GM12891 (cell line): ENCODE results near the gene GMPPB.
"Not testable (repeated sequence)": the region's sequence is repeated elsewhere in the genome, so short reads cannot be mapped to it uniquely, and the experiment has no call there.

Source experiments
- DNase-seq: peaks from one replicate; pipeline ENCODE4 v3.0.0; 2011; ENCODE audit warnings: low spot score; ENCODE audit not compliant: insufficient read length
- FAIRE-seq: peaks from 2 replicates; lab custom pipeline; 2011; peaks lifted over from hg19 to GRCh38; lab: Jason Lieb, UNC
- PAX5 ChIP-seq: IDR thresholded peaks from 2 replicates; pipeline ENCODE4 v1.6.1; 2011; ENCODE audit warnings: low read length, moderate library complexity, mild to moderate bottlenecking; ENCODE audit not compliant: insufficient read depth, severe bottlenecking
- POLR2A ChIP-seq: IDR thresholded peaks from 2 replicates; pipeline ENCODE4 v1.6.1; 2011; ENCODE audit warnings: low read depth, low read length, control low read depth
- POLR2AphosphoS5 ChIP-seq: IDR thresholded peaks from 2 replicates; pipeline ENCODE4 v1.6.1; 2011; ENCODE audit warnings: low read depth, low read length, control low read depth
- POU2F2 ChIP-seq: IDR thresholded peaks from 2 replicates; pipeline ENCODE4 v1.6.1; 2011; ENCODE audit warnings: low read depth, mild to moderate bottlenecking, control low read depth, low read length, moderate library complexity
- SPI1 ChIP-seq: IDR thresholded peaks from 2 replicates; pipeline ENCODE4 v1.6.1; 2011; ENCODE audit warnings: low read depth, low read length, control low read depth
- TAF1 ChIP-seq: IDR thresholded peaks from 2 replicates; pipeline ENCODE4 v1.6.1; 2011; ENCODE audit warnings: low read depth, low read length, control low read depth

GMPPB gene

DNA sequence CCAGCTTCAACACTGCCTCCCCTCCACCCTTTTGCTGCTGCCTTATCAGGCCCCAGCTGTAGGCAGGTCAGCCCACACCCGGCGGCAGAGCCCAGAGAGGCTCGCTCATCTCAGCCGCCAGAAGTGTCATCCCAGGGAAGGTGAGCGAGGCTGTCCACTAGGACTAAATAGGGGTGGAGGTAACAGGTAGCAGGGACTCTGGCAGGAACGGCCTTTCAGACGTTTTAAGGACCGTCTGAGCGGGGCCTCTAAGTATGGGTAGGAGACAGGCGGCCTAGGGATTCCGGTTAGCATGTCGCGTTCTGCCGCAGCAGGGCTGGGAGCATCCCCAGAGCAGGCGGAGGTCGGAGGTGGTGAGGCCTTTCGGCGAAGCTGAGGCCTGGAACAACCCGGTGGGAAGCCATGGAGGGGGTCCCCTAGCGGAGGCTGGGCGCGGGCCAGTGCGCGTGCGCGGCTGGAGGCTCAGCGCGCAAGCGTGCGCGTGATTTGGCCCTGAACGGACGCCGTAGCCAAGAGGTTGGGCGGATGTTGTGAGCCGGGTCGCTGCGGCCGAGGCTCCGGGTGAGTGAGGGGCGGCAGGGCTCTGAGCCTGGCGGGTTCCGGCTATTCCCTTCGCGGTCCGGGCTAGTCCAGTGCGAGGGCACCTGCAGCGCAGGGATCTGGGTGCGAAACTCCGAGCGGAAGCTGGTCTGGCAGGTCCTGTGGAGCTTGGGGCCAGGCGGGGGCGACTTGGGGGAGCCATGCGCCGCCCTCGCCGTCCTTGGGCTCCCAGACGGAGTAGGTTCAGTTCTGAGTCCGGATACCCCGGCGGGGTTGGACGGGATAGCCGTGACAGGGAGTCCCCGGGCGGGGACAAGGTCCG is 34.5 kb downstream of the GMPPB start, which contains the start of the genes MST1 and RNF123:
Gene MST1 (minus strand): TSS at position 429 of the 862 bp plus-strand sequence. CDS start 783 bp downstream, outside the sequence.
Gene RNF123 (plus strand): TSS at position 512 of the 862 bp plus-strand sequence. CDS start 1,609 bp downstream, outside the sequence.
- FAIRE-seq (peak; percentile 78), DNase-seq (peak; percentile 98)
- TF ChIP-seq TAF1 (peak; percentile 66; the same call in 1 of the 2 replicates), POU2F2 (0 out of 2 replicates have a peak, but pooled peaks have one; percentile 47), POLR2A (peak; percentile 63), PAX5 (no peak), SPI1 (no peak), POLR2AphosphoS5 (no peak)

DNA sequence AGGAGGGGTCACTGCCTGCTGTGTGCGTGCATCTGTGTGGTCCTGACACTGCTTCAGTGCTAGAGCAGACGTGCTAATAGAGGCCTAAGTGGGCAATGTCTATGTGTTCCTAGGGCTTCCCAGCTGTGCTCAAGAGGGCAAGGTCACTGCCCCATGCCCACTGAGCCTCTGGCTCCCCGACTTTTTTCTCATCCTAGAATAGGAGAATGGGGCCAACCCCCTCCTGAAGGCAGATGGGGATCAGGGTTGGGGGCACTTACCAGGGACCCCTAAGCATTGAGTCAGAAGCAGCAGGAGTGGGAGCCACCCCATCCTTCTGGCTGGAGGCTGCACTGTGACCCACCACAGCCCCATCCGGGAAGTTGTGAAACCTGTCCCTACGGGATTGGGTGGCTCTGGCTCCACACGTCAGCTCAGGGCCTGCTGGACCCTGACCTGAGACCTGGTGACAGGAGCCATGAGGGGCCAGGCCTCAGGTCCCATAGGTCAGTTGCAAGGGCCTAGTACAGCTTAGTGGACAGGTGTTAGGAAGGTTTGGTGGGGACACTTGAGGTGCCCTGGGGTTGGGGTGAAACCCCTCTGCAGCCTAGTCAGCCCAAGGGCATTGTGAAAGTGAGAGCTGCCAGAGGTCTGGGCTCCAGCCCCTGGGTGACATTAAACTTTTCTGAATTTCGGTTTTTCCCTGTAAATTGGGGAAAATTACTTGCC is 35.3 kb downstream of the GMPPB start:
- not testable (repeated sequence) for DNase-seq, FAIRE-seq

DNA sequence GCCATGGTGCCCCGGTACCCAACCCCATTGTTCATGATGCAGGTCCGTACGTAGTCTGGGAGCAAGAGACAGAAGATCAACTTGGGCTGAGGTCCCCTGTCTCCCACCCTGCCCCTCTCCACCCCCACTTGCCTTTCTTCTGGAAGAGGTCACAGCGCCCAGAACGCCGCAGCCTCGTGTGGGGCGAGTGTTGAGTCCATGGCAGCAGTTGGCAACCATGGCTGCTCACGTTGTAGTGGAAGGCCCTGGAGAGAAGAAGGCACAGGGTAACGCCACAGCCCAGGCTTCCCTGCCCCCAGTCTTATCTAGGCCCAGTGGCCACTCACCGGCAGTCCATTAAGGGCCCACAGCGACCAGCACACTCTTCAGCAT is 36.3 kb downstream of the GMPPB start:
- not testable (repeated sequence) for DNase-seq, FAIRE-seq

DNA sequence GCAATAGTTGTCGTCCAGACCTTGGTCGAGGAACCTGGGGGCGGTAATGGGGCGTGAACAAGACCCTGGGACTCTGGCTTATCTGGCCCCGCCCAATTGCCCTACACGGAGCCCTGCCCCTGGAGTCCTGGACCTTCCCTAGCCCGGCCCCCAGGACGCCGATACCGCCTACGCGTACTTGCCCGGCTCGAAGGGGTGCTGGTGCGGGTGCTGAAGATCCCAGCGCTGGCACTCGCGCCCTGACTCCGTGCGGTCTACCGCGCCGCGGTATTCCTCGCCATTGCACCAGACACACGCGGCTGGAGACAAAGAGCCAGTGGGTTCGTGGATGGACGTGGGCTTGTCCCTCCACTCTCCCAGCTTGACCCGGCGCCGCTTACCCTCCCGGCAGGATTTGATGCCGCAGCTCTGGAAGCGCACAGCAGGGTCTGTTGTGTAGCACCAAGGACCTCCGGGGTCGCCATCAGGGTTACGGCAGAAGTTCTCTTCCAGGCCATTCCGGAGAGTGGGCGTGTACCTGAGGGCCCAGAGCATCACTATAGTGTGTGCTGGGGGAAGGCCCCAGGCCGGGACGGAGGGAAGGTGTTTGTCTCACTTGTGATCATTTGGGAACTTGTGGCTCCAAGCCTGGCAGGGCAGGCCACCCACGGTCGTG is 36.9 kb downstream of the GMPPB start:
- not testable (repeated sequence) for FAIRE-seq, DNase-seq

DNA sequence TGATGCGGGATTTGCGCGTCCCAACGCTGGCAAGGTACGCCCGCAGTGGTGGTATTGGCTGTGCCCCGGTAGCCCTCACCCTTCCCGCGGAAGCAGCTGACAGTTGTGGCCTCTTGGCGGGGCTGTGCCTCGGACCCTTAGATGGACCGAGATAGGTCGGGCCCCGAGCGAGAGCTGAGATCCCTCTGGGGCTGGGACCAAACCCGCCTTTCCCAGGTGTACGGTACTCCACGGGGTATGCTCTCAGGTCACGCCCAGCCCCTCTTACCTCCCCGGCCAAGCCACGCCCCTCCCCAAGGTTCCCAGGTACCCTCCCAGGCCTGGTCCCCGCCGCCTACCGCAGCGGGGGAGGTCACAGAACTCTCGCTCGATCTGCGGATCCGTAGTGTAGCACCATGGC is 37.4 kb downstream of the GMPPB start:
- FAIRE-seq, DNase-seq: not testable (repeated sequence)

DNA sequence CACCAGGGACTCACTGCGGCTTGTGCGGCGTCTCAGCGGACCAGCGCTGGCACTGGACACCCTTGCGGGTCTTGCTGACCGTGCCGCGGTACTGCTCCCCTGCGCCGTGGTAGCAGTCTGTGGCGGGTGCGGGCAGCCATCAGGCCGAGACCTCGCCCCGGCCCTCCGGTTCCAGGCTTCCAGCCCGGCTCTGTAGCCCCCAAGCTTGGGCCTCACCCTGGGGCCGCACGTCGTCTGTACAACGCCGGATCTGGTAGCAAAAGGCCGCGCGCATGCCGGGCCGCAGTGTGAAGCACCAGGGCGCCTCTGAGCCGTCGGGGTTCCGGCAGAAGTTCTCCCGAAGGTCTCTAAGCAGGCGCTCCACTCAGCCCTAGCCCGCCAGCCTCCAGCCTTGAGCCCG is 37.9 kb downstream of the GMPPB start:
- DNase-seq, FAIRE-seq: not testable (repeated sequence)

DNA sequence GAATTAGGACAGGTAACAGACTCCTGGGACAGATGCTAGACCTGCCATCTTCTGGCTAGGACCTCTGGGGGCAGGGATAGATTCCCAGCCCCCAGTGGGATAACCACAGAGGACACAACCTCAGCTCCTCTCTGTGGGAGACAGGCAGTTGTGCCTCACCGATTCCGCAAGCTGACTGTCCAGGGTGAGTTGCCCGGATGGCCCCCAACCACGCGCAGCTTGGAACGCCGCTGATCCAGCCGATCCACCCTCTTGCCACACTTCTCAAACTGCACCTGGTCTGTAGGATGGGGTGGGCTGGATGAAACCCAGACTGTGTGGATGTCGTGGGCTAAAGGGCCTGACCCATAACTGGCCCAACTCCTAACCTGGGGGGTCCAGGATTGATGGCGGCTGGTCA is 38.6 kb downstream of the GMPPB start:
- FAIRE-seq, DNase-seq: not testable (repeated sequence)

DNA sequence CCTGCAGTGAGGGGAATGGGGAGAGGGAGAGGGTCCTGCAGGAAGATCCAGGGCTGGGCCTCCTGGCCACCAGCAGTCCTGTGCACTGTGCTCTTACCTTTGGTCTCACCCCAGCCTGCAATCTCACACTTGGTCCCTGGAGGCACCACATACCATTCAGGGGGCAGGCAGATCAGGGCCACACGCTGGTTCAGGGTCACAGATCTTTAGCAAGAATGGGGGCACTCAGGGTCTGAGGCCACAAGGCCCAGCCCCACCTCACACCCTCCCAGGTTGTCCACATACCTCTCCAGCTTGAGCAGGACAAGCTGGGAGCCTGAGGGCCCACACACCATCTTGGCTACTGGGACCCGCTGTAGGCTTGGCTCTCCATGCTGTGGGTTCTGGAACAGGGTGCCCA is 39.3 kb downstream of the GMPPB start:
- not testable (repeated sequence) for DNase-seq, FAIRE-seq

DNA sequence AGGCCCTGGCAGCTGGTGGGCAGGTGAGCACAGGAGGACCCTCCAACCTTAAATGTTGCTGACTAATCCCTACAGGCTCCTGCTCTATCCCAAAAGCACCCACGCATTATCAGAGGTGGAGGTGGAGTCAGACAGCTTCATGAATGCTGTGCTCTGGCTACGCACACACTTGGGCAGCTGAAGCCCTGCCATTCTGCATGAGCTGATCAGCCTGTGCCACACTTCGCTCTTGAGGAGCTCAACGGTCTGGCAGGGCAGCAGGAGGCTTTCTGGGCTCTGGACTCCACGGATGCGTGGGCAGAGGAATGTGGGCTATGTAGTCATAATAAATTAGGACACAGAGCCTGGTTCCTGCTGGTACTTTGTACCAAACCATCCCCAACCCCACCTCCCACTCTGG is 40.6 kb downstream of the GMPPB start:
- no peak for DNase-seq
- FAIRE-seq, result no peak
- TF ChIP-seq PAX5, result no peak
- TF ChIP-seq POLR2AphosphoS5, result no peak

DNA sequence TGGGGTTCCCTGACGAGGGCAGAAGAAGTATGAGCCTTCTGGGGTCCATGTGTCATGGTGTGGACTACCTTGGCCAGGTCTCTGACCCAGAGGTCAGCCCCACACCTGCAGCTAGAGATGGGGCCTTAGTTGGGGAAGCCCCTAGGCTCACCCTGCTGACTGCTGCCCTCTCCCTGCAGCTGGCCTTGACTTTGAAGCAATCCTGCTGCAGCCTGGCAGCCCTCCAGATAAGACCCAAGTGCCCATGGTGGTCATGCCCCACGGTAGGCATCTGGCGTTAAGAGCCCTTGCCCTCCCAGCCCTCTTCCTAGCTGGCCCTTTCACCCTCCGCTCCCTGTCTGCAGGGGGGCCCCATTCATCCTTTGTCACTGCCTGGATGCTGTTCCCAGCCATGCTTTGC is 42.2 kb downstream of the GMPPB start:
- FAIRE-seq (no peak), DNase-seq (no peak)
- TF ChIP-seq TAF1 (no peak), POLR2AphosphoS5 (no peak), POU2F2 (no peak), SPI1 (no peak), PAX5 (no peak), POLR2A (no peak)

DNA sequence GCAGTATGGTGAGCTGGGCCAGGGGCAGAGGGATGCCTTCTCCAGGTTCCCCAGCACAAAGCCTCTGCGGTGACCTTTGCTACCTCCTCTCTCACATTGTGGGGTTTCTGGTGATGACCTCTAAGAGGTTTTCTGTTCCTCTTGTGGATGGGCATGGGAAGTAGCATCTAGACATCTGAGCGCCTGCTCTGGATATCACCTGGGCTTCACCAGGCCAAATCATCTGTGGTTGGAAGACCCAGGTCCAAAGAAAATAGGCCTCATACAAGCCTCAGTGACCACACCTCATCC is 42.6 kb downstream of the GMPPB start:
- no peak for FAIRE-seq
- no peak for DNase-seq
- TF ChIP-seq POU2F2 (no peak), TAF1 (no peak), POLR2A (no peak), SPI1 (no peak), POLR2AphosphoS5 (no peak), PAX5 (no peak)
